Activated T-helper 1 cell treated with anti-CD3 and anti-CD28 coated beads, Interleukin-12 subunit alpha, Interleukin-12 subunit beta, Interleukin-2, Interleukin-4 antibody, amounts not matched to agents 30 ng/mL and 10 ng/mL and 1 ng/mL, durations not matched to agents 14 hours and 24 hours and 36 hours (primary cell): ENCODE measurements around the gene PARP15. TPM values are rescaled to one million over a fixed set of nuclear protein-coding genes. Genes with fewer than 3 reads are reported as not detected.
A peak's percentile ranks its signal among the peaks of the same experiment; 100 is the strongest.
"Not testable (repeated sequence)": the region's sequence is repeated elsewhere in the genome, so short reads cannot be mapped to it uniquely, and the experiment has no call there.

Experiments used
- DNase-seq: peaks from one replicate; pipeline ENCODE4 v3.0.0; 2021; ENCODE audit warnings: low spot score
- H3K27ac Mint-ChIP-seq: one replicate; pipeline ENCODE4 v1.8.0; 2021; ENCODE audit warnings: mild to moderate bottlenecking, mixed read lengths
- H3K27me3 Mint-ChIP-seq: one replicate; pipeline ENCODE4 v1.8.0; 2022; ENCODE audit warnings: mild to moderate bottlenecking, moderate library complexity, mixed read lengths; ENCODE audit not compliant: insufficient read depth
- H3K36me3 Mint-ChIP-seq: one replicate; pipeline ENCODE4 v1.8.0; 2021; ENCODE audit warnings: low read depth, mixed read lengths
- H3K4me1 Mint-ChIP-seq: one replicate; pipeline ENCODE4 v1.8.0; 2021; ENCODE audit warnings: low read depth, mixed read lengths
- H3K4me3 Mint-ChIP-seq: one replicate; pipeline ENCODE4 v1.8.0; 2021; ENCODE audit warnings: mild to moderate bottlenecking, moderate library complexity, mixed read lengths
- H3K9me3 Mint-ChIP-seq: one replicate; pipeline ENCODE4 v1.8.0; 2021; ENCODE audit warnings: mixed read lengths
- intact Hi-C: fragments of 100-400 bp; cut with micrococcal nuclease; formaldehyde crosslinking; loops from one replicate; pipeline ENCODE4 v1.15.1; 2024
- total RNA-seq: library from RNA; stranded (reverse); gene quantifications from 2 replicates; pipeline ENCODE4 v1.2.3, GENCODE V29; 2022

Gene PARP15
- total RNA-seq, 1 donor from 2014 or later = 13.2 TPM

DNA sequence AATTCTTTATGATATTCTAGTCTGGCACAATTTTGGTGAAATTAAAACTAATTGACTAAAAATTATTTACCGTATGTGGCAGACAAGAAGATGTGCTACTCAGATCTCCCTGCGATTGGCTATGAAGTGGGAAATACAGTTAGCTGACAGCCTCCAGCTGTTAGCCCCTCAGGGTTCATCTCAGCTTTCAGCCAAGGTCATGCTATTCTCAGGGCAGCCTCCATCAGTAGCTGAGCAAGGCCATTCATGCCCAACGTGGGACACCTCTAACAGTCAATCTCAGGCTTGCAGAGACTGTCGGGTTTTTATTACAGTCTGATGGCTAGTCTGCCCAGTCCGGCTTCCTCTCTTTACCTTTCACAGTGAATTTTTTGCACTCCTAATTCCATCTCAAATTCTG is 20.1 kb upstream of the PARP15 start:
- Mint-ChIP-seq H3K27ac (no peak overlapping the region), H3K9me3 (no peaks in the 10 kb centered on the region), H3K4me3 (no peak overlapping the region), H3K36me3 (peaks cover 60% of the 10 kb centered on the region), H3K4me1 (peaks cover 58% of the 10 kb centered on the region), H3K27me3 (no peaks in the 10 kb centered on the region)
- intact Hi-C loops = no loop called here
- no peak for DNase-seq

DNA sequence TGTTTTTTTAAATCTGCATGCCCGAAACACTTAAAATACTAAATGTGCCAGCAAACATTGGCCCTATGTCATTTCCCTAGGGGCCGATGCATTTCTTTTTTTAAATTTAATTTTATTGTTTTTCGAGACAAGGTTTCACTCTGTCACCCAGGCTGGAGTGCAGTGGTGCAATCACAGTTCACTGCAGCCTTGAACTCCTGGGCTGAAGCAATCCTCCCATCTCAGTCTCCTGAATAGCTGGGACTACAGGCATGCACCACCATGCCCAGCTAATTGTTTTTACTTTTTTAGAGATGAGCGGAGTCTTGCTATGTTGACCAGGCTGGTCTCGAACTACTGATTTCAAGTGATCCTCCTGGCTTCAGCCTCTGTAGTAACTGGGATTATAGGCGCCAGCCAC is 18.8 kb upstream of the PARP15 start:
- H3K4me1 Mint-ChIP-seq = peaks cover 62% of the 10 kb centered on the region
- peaks cover 55% of the 10 kb centered on the region for H3K36me3 Mint-ChIP-seq
- intact Hi-C loops = no loop called here

DNA sequence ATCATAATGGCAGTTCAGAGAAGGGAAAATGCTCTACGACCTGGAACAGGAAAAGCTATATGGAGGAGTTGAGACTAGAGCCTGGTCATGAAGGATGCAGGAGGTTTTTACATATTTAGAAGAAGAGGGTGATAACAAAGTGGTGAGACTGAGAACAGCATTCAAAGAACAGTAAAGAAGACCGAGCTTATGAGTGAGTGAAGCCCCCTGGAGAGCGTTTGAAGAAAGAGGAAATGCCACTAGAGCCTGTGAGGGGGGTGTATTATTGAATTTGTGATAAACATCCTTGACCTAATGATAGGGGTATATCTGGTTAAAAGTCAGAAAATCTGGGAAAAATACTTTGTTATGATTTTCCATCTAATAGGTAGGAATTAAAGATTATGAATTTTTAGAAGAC is 17.5 kb upstream of the PARP15 start:
- H3K27me3 Mint-ChIP-seq = no peaks in the 10 kb centered on the region
- no peak for DNase-seq
- H3K4me3 Mint-ChIP-seq = no peak overlapping the region
- H3K9me3 Mint-ChIP-seq = no peaks in the 10 kb centered on the region
- no peak overlapping the region for H3K27ac Mint-ChIP-seq
- H3K4me1 Mint-ChIP-seq = peaks cover 55% of the 10 kb centered on the region
- peaks cover 53% of the 10 kb centered on the region for H3K36me3 Mint-ChIP-seq
- intact Hi-C loops = loop anchor here (1.0 to 5.0 kb wide), 5 partner anchors 50 to 642 kb away; partner anchors contain the start of genes HSPBAP1 and SEC22A

More for the DNA sequence above, 18.8 kb upstream of the PARP15 start:
- no peaks in the 10 kb centered on the region for H3K27me3 Mint-ChIP-seq
- DNase-seq = no peak
- H3K4me3 Mint-ChIP-seq = no peak overlapping the region
- no peak overlapping the region for H3K27ac Mint-ChIP-seq
- H3K9me3 Mint-ChIP-seq = no peaks in the 10 kb centered on the region

DNA sequence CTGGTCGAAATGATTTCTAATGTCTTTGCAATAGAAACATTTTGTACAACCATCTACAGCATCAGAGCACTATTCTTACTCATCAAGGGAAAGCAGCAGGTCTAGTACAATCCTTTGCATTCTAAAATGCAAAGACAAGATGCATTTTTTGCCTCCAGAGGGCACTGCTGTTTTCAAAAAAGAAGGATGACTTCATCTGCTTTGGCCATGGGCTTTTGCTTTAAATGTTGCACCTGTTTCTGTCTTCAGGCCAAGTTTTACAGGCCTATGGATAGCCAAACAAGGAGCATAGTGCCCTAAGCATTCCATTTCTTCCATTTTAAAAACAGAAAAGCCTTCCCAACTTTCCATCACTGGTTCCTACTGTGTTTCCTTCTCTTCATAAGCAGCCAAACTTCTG is 16.8 kb upstream of the PARP15 start:
- H3K4me1 Mint-ChIP-seq = peaks cover 50% of the 10 kb centered on the region
- no peaks in the 10 kb centered on the region for H3K27me3 Mint-ChIP-seq
- intact Hi-C loops = loop anchor here (1.0 to 5.0 kb wide), 5 partner anchors 50 to 642 kb away; partner anchors contain the start of genes HSPBAP1 and SEC22A
- DNase-seq = peak; percentile 57
- H3K4me3 Mint-ChIP-seq = peak overlapping the region; percentile 55
- H3K27ac Mint-ChIP-seq = peak overlapping the region; percentile 81
- H3K36me3 Mint-ChIP-seq = peaks cover 49% of the 10 kb centered on the region
- H3K9me3 Mint-ChIP-seq = no peaks in the 10 kb centered on the region

DNA sequence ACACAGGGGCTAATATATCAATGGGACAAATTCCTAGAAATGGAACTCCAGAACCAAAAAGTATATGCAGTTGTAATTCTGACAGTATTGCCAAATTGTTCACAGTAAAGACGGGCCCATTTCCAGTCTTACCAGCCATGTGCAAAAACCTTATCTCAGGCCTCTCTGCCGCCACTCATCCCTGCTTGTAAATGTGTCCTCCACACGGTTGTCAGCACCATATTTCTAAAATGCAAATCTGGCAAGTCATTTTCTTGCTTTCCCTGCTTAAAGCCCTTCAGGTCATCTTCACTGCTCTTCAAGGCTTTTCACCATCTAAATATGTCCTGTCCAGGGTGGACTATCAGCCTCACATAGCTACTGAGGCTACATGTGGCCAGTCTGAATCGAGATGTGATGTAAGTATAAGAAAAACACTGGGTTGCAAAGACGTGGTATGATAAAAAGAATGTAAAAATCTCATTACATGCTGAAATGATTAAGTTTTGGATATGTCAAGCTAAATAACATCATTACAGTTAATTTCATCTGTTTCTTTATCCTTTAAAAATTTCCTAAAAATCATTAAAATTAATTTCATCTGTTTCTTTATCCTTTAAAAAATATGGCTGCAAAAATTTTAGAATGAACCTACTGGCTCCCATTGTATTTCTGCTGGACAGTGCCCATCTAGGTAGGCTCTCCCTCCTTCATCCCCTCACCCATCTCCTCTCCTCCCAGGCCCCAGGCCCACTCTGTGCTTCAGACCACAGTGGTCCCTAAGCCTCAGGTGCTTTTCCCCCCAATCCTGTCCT is 14.3 kb upstream of the PARP15 start:
- peak overlapping the region; percentile 98 for H3K27ac Mint-ChIP-seq
- H3K4me1 Mint-ChIP-seq = peaks cover 72% of the 10 kb centered on the region
- H3K4me3 Mint-ChIP-seq = peak overlapping the region; percentile 99
- no peaks in the 10 kb centered on the region for H3K9me3 Mint-ChIP-seq
- intact Hi-C loops = loop anchor here (1.0 to 5.0 kb wide), 3 partner anchors 229 to 1017 kb away; partner anchors contain the start of genes HSPBAP1 and SEC22A
- no peaks in the 10 kb centered on the region for H3K27me3 Mint-ChIP-seq
- no peak for DNase-seq
- H3K36me3 Mint-ChIP-seq = peaks cover 55% of the 10 kb centered on the region

DNA sequence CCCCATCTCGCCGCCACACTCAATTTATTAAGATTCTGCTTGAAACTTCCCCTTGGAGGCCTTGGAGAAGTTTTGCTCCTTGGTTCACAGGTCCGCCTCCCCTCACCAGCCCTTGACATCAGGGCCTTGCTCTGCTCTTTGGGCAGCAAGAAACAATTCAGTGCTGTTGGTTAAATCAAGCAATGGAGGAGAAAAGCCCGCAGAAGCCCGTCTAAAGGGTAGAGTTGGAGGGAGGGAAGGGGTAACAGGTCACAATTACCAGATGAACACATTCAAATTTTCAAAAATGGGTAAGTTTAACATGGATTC is 13.8 kb upstream of the PARP15 start:
- H3K27me3 Mint-ChIP-seq = no peaks in the 10 kb centered on the region

DNA sequence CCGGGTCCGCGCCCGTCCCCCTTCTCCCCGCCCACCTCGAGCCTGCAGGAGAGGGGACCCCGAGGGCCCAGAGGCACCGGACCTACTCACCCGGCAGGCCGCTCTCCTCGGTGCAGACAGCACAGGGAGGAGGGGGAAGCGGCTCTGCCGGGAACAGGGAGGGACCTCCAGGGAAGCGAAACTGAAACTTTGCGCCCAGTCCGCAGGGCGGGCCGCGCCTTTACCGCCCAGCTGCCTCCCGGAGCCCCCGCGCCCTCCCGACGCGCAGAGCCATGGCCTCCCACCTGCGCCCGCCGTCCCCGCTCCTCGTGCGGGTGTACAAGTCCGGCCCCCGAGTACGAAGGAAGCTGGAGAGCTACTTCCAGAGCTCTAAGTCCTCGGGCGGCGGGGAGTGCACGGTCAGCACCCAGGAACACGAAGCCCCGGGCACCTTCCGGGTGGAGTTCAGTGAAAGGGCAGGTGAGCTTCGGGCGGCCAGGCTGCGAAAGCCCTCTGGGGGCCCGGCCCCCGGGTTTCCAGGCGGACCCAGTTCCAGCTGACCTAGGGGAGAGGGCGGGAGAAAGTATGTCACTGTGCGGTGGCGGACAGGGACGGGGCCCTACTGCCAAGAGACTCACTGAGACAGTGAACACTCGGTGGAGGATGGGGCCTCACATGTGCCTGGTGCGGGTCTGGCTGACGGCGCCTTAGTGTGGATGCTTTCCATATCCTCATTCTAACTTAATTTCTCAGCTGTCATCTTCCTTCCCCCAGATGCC is 13.1 kb upstream of the PARP15 start, which contains the start of the genes DTX3L and PARP9:
Gene DTX3L, plus strand, starts transcription at position 184 of the 758 bp plus-strand sequence. Its CDS starts 89 bp downstream, at position 273.
Gene PARP9, minus strand, starts transcription at position 146 of the 758 bp plus-strand sequence. CDS start 4,680 bp downstream, outside the sequence.
- H3K9me3 Mint-ChIP-seq = no peaks in the 10 kb centered on the region

More for the DNA sequence above, 13.8 kb upstream of the PARP15 start:
- intact Hi-C loops = loop anchor here (1.0 to 5.0 kb wide), 7 partner anchors 13 to 639 kb away; partner anchors contain the start of genes HSPBAP1, KPNA1, SEC22A and WDR5B
- Mint-ChIP-seq H3K36me3 (peaks cover 58% of the 10 kb centered on the region), H3K4me3 (peak overlapping the region; percentile 99), H3K9me3 (no peaks in the 10 kb centered on the region), H3K4me1 (peaks cover 78% of the 10 kb centered on the region), H3K27ac (peak overlapping the region; percentile 98)
- DNase-seq = peak; percentile 10

DNA sequence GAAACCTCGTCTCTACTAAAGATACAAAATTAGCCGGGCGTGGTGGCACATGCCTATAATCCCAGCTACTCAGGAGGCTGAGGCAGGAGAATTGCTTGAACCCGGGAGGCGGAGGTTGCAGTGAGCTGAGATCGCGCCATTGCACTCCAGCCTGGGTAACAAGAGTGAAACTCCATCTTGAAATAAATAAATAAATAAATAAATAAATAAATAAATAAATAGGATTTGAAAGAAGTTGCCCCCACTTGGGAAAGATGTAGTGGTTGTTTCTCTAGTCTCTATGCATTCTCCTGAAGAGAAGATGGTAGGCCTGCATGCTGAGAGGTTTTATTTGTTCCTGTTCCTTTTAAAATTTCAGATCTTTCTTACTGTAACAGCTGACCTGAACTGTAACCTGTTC is 9.3 kb upstream of the PARP15 start:
- peak overlapping the region; percentile 60 for H3K27ac Mint-ChIP-seq
- peak overlapping the region; percentile 27 for H3K4me3 Mint-ChIP-seq
- not testable (repeated sequence) for H3K9me3 Mint-ChIP-seq, H3K27me3 Mint-ChIP-seq, DNase-seq
- H3K4me1 Mint-ChIP-seq = peaks cover 65% of the 10 kb centered on the region
- peaks cover 68% of the 10 kb centered on the region for H3K36me3 Mint-ChIP-seq
- intact Hi-C loops = loop anchor here (1.0 kb wide), 1 partner anchor 8 kb away; no protein-coding TSS in a partner anchor

More for the DNA sequence above, 13.1 kb upstream of the PARP15 start, which contains the start of the genes DTX3L and PARP9:
- Mint-ChIP-seq H3K27me3 (no peaks in the 10 kb centered on the region), H3K36me3 (peaks cover 59% of the 10 kb centered on the region), H3K27ac (peak within 1 kb of the TSS; percentile 98), H3K4me1 (peaks cover 79% of the 10 kb centered on the region), H3K4me3 (peak within 1 kb of the TSS; percentile 99)
- peak; percentile 87 for DNase-seq
- intact Hi-C loops = loop anchor here (1.0 to 5.0 kb wide), 7 partner anchors 12 to 638 kb away; partner anchors contain the start of genes HSPBAP1, KPNA1, SEC22A and WDR5B

DNA sequence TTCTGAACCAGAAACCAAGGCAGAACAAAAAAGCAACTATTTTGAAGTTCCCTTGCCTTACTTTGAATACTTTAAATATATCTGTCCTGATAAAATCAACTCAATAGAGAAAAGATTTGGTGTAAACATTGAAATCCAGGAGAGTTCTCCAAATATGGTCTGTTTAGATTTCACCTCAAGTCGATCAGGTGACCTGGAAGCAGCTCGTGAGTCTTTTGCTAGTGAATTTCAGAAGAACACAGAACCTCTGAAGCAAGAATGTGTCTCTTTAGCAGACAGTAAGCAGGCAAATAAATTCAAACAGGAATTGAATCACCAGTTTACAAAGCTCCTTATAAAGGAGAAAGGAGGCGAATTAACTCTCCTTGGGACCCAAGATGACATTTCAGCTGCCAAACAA is 8.7 kb upstream of the PARP15 start:
- Mint-ChIP-seq H3K4me1 (peaks cover 67% of the 10 kb centered on the region), H3K36me3 (peaks cover 68% of the 10 kb centered on the region)
- intact Hi-C loops = loop anchor here (1.0 kb wide), 1 partner anchor 8 kb away; no protein-coding TSS in a partner anchor

DNA sequence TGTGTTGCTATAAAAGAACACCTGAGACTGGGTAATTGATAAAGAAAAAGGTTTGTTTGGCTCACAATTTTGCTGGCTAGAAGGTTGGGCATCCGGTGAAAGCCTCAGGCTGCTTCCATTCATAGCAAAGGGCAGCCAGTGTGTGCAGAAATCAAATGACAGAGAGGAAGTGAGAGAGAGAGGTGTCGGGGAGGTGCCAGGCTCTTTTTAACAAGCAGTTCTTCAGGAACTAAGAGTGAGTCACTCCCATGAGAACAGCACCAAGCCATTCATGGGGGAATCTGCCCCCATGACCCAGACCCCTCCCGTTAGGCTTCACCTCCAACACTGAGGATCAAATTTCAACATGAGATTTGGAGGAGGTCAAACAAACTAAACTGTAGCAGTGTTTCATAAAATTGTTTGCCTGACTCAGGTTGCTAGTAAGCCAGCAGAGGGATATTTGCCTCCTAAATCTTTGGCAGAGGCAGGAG is 4.5 kb upstream of the PARP15 start:
- intact Hi-C loops = no loop called here
- Mint-ChIP-seq H3K27me3 (no peaks in the 10 kb centered on the region), H3K9me3 (no peaks in the 10 kb centered on the region), H3K27ac (peak overlapping the region; percentile 85), H3K36me3 (peaks cover 58% of the 10 kb centered on the region), H3K4me1 (peaks cover 71% of the 10 kb centered on the region), H3K4me3 (peak overlapping the region; percentile 31)
- peak; percentile 9 for DNase-seq

More for the DNA sequence above, 8.7 kb upstream of the PARP15 start:
- Mint-ChIP-seq H3K27ac (peak overlapping the region; percentile 60), H3K27me3 (no peaks in the 10 kb centered on the region), H3K4me3 (peak overlapping the region; percentile 27), H3K9me3 (no peaks in the 10 kb centered on the region)
- no peak for DNase-seq

DNA sequence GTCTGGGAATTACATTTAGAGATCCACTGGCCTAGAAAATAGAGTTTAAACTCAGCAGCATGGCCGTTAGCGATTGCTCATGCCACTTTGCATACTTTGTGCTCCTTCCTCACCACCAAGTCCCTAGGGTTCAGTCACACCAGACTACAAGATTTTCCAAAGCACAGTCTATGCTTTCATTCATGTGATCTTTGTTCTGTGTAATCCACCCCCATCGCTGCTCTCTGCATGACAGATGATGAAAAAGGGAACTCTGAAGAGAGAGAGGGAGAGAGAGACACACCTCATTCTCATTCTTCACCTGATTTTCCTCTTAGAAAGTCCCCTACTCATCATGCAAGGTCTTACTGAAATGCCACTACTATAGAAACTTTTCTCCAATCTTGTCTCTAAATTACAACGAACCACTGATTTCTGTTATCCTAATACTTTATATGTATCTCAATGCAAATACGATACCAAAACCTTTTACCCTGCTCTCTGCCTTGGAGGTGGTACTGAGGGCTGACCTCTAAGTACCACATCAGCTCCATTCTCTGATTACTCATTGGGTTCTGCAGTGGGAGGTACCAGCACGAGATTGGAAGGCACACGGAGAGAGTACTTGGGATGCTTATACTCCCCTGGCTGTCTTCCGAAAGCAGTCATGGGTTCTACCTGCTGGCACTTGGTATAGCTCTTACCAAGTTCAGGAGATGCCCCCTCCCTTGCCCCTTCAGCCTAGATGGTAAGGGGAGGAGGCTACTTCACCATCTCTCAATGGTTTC is 1.1 kb upstream of the PARP15 start:
- peaks cover 37% of the 10 kb centered on the region for H3K36me3 Mint-ChIP-seq
- peak overlapping the region; percentile 77 for H3K27ac Mint-ChIP-seq
- H3K27me3 Mint-ChIP-seq = no peaks in the 10 kb centered on the region
- peaks cover 6% of the 10 kb centered on the region for H3K9me3 Mint-ChIP-seq
- H3K4me3 Mint-ChIP-seq = peak overlapping the region; percentile 25
- DNase-seq = no peak
- peaks cover 59% of the 10 kb centered on the region for H3K4me1 Mint-ChIP-seq
- intact Hi-C loops = loop anchor here (1.0 to 2.0 kb wide), 11 partner anchors 8 to 624 kb away; partner anchors contain the start of genes DTX3L, KPNA1, PARP9 and SEC22A
